Nephron progenitor cell (in vitro differentiated cells): ENCODE data around the gene HEPACAM.

ENCODE experiments used
- DNase-seq: peaks from one replicate; pipeline ENCODE4 v3.0.0; 2021
- H3K27ac Mint-ChIP-seq: 2 replicates; pipeline ENCODE4 v1.8.0; 2021; ENCODE audit warnings: mild to moderate bottlenecking, moderate library complexity, mixed read lengths
- H3K27me3 Mint-ChIP-seq: 2 replicates; pipeline ENCODE4 v1.8.0; 2021; ENCODE audit warnings: mild to moderate bottlenecking, low read depth, mixed read lengths; ENCODE audit not compliant: poor library complexity
- H3K36me3 Mint-ChIP-seq: 2 replicates; pipeline ENCODE4 v1.8.0; 2021; ENCODE audit warnings: low read depth, mixed read lengths
- H3K4me1 Mint-ChIP-seq: 2 replicates; pipeline ENCODE4 v1.8.0; 2021; ENCODE audit warnings: mixed read lengths
- H3K4me3 Mint-ChIP-seq: 2 replicates; pipeline ENCODE4 v1.8.0; 2021; ENCODE audit warnings: mild to moderate bottlenecking, moderate library complexity, mixed read lengths
- H3K9me3 Mint-ChIP-seq: 2 replicates; pipeline ENCODE4 v1.8.0; 2021; ENCODE audit warnings: mild to moderate bottlenecking, moderate library complexity, mixed read lengths
- TF ChIP-seq, protein P1 (sequence below): fragments of 200-600 bp; sonication (generic); IDR thresholded peaks from 2 replicates; pipeline ENCODE4 v1.5.0; 2021; ENCODE audit warnings: antibody characterized with exemption

The HEPACAM gene

DNA sequence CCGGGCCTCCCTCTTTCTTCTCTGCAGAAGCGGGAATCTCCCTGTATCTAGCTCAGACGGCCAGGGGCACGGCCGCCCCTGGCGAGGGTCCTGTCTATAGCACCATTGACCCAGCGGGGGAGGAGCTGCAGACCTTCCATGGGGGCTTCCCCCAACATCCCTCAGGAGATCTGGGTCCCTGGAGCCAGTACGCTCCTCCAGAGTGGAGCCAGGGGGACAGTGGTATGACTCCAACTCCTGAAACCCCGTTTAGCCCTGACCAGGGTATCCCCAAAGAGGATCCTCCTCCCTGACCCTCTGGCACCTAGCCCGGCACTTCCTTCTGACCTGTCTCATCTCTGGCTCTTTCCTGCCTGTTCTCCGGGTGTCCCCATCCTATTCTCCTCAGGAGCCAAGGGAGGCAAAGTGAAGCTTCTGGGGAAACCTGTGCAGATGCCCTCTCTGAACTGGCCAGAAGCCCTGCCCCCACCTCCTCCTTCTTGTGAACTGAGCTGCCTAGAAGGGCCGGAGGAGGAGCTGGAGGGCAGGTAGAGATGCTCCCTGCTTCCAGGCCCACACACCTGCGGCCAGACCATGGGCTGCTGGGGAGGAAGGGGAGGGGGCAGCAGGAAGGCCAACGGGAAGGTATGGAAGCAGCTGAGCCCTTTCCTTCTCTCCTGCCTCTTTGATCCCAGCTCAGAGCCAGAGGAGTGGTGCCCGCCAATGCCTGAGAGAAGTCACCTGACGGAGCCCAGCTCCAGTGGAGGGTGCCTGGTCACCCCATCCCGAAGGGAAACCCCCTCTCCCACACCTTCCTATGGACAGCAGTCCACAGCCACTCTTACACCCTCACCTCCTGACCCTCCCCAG lies 57.7 kb downstream of the HEPACAM start:
- no peak overlapping the region for H3K27ac Mint-ChIP-seq
- TF ChIP-seq, protein P1, sequence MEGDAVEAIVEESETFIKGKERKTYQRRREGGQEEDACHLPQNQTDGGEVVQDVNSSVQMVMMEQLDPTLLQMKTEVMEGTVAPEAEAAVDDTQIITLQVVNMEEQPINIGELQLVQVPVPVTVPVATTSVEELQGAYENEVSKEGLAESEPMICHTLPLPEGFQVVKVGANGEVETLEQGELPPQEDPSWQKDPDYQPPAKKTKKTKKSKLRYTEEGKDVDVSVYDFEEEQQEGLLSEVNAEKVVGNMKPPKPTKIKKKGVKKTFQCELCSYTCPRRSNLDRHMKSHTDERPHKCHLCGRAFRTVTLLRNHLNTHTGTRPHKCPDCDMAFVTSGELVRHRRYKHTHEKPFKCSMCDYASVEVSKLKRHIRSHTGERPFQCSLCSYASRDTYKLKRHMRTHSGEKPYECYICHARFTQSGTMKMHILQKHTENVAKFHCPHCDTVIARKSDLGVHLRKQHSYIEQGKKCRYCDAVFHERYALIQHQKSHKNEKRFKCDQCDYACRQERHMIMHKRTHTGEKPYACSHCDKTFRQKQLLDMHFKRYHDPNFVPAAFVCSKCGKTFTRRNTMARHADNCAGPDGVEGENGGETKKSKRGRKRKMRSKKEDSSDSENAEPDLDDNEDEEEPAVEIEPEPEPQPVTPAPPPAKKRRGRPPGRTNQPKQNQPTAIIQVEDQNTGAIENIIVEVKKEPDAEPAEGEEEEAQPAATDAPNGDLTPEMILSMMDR = no peak
- no peaks in the 10 kb centered on the region for H3K9me3 Mint-ChIP-seq
- H3K4me3 Mint-ChIP-seq = peak overlapping the region; percentile 82
- no peak for DNase-seq
- peaks cover 49% of the 10 kb centered on the region for H3K27me3 Mint-ChIP-seq
- peaks cover 46% of the 10 kb centered on the region for H3K4me1 Mint-ChIP-seq
- no peaks in the 10 kb centered on the region for H3K36me3 Mint-ChIP-seq

DNA sequence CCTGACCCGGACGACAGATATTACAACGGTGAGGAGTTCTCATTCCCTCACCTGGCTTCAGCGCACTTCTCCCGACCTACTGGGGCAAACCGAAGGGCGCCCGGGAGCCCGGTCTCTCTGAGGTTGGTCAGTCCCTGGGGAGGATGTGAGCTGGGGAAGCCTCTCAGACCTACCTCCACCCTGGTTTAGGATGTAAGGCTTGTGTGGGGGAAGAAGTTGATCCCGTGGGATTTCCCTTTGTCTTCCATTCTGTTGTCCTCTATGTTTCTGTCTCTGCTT lies 58.3 kb downstream of the HEPACAM start:
- H3K9me3 Mint-ChIP-seq = no peaks in the 10 kb centered on the region
- no peak for DNase-seq
- TF ChIP-seq, protein P1 = no peak
- peak overlapping the region; percentile 82 for H3K4me3 Mint-ChIP-seq
- no peak overlapping the region for H3K27ac Mint-ChIP-seq
- H3K27me3 Mint-ChIP-seq = peaks cover 55% of the 10 kb centered on the region
- H3K4me1 Mint-ChIP-seq = peaks cover 41% of the 10 kb centered on the region
- no peaks in the 10 kb centered on the region for H3K36me3 Mint-ChIP-seq

DNA sequence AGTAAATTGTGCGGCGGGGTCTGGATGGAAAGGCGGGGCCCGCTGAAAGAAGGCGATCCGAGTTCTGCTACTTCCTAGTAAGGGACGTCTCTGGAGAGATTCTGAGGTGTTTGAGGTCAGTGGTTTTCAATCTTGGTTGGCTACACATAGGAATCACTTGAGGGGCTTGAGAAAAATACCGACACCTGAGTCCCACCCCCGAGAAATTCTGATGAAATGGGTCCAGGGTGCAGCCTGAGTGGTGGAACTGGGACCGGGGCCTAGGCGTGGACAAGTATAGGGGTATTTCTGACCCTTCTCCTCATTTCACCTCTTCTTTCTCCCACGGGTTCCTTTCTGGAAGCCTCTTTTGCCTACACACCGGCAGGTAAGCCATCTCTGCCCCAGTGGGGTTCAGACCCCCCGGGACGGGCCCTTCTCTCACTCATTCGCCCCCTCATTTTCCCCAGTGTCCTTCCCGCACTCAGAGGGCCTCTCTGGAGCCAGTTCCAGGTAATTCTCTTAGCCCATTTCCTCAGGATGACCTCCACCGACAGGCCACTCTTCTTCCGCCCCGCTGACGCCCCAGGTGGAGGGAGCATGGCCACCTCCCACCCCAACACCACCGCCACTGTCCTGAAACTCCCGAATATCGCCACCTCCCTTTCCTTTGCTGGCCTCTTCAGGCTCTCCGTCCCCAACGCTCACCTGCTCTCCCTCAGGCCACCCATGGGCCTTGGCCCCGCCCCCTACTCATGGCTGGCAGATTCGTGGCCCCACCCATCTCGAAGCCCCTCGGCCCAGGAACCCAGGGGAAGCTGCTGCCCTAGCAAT lies 58.8 kb downstream of the HEPACAM start:
- TF ChIP-seq, protein P1 = no peak
- Mint-ChIP-seq H3K9me3 (no peaks in the 10 kb centered on the region), H3K27ac (no peak overlapping the region), H3K36me3 (no peaks in the 10 kb centered on the region), H3K4me3 (peak overlapping the region; percentile 82), H3K27me3 (peaks cover 57% of the 10 kb centered on the region), H3K4me1 (peaks cover 35% of the 10 kb centered on the region)
- DNase-seq = no peak

DNA sequence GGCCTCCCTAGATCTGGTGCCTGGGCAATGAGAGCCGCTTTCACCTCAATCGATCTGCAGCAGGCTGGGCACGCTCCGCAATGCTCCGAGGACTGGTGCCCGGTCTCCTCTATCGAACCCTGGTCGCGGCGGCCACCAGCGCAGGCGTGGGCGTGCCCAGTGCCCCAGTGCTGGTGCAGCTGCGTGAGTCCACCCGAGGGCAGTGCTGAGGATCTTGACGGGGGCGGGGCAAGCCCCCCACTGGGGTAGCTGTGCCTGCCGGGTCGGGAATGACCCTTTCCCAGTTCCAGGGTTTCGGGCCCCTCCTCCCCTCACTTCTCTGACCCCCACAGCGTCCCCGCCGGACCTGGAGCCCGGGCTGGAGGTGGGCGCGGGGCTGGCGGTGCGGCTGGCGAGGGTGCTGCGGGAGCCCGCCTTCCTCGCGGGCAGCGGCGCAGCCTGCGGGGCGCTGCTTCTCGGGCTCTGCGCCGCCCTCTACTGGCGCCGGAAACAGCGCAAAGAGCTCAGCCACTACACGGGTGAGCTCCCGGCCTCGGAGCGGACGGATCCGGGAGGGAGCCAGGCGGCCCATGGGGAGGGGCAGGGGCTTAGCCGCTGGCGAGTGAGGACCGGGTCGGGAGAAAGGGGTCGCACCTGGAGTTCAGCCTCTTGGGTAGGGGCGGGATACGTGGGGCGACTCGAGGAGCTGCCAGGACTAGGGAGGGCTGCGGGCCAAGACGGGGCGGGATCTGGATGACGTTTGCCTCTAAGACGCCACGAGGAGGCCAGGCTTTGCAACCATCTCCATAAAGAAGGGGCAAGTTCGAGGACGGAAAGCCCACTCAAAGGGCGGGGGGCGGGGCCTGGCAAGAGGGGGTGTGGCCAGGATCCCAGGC lies 59.7 kb downstream of the HEPACAM start:
- peak overlapping the region; percentile 82 for H3K4me3 Mint-ChIP-seq
- peak; percentile 88 for DNase-seq
- no peaks in the 10 kb centered on the region for H3K9me3 Mint-ChIP-seq
- peak overlapping the region; percentile 74 for H3K27ac Mint-ChIP-seq
- peaks cover 62% of the 10 kb centered on the region for H3K27me3 Mint-ChIP-seq
- TF ChIP-seq, protein P1 = peak; percentile 52
- peaks cover 29% of the 10 kb centered on the region for H3K4me1 Mint-ChIP-seq
- no peaks in the 10 kb centered on the region for H3K36me3 Mint-ChIP-seq

DNA sequence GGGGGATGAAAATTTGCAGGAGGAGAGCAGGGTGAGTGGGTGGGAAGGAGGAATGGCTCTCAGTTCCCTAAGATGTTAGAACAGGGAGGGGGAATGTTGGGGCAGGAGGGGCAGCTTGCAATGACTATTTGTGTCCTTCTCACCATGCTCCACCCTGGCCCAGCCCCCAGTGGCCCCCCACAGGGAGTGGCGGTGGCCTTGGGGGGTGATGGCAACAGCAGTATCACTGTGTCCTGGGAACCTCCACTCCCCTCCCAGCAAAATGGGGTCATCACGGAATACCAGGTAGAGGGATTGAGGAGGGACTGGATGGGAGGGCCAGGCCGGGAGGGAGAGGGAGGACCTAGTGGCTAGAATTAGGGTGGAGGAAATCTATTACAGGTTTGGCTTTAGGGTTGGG lies 60.4 kb downstream of the HEPACAM start:
- peaks cover 21% of the 10 kb centered on the region for H3K4me1 Mint-ChIP-seq
- no peak overlapping the region for H3K27ac Mint-ChIP-seq
- H3K9me3 Mint-ChIP-seq = no peaks in the 10 kb centered on the region
- H3K4me3 Mint-ChIP-seq = peak overlapping the region; percentile 82
- H3K27me3 Mint-ChIP-seq = peaks cover 70% of the 10 kb centered on the region
- DNase-seq = no peak
- TF ChIP-seq, protein P1 = no peak
- no peaks in the 10 kb centered on the region for H3K36me3 Mint-ChIP-seq
